ENCODE measurements around the gene ELP1.
"Not testable (repeated sequence)": the region's sequence is repeated elsewhere in the genome, so short reads cannot be mapped to it uniquely, and the experiment has no call there.

Gene ELP1

GRCh38 chr9:108851138-108851537 lies 82.8 kb downstream of the ELP1 start:
- TF ChIP-seq CTCF (IDR thresholded peaks at IDR 0.05; ENCODE audit: unreplicated experiment in 3 of 3) = no peak
- Mint-ChIP-seq H3K4me3 (no peak overlapping the region), H3K27ac (no peak overlapping the region), H3K9me3 (no peaks in the 10 kb centered on the region), H3K27me3 (ENCODE audit: low read depth) (peaks cover 4% of the 10 kb centered on the region), H3K4me1 (no peaks in the 10 kb centered on the region), H3K36me3 (ENCODE audit: low read depth) (no peaks in the 10 kb centered on the region)

- H3K36me3 Mint-ChIP-seq (ENCODE audit: low read depth) = no peaks in the 10 kb centered on the region
- H3K4me3 Mint-ChIP-seq = no peak overlapping the region
- peaks cover 6% of the 10 kb centered on the region for H3K4me1 Mint-ChIP-seq
- peaks cover 4% of the 10 kb centered on the region for H3K27me3 Mint-ChIP-seq (ENCODE audit: low read depth)
- no peak overlapping the region for H3K27ac Mint-ChIP-seq
- TF ChIP-seq CTCF (IDR thresholded peaks at IDR 0.05; ENCODE audit: unreplicated experiment in 3 of 3) = peak in 1 of 3 experiments; percentile 17
- H3K9me3 Mint-ChIP-seq = no peaks in the 10 kb centered on the region
These were observed 83.5 kb downstream of the ELP1 start for GRCh38 chr9:108850293-108850897.

GRCh38 chr9:108848296-108848695 lies 85.6 kb downstream of the ELP1 start:
- H3K27ac Mint-ChIP-seq; H3K4me3 Mint-ChIP-seq; H3K27me3 Mint-ChIP-seq (ENCODE audit: low read depth); H3K36me3 Mint-ChIP-seq (ENCODE audit: low read depth); H3K9me3 Mint-ChIP-seq: not testable (repeated sequence)
- peaks cover 19% of the 10 kb centered on the region for H3K4me1 Mint-ChIP-seq

- no peak for TF ChIP-seq CTCF (IDR thresholded peaks at IDR 0.05; ENCODE audit: unreplicated experiment in 3 of 3)
- H3K36me3 Mint-ChIP-seq (ENCODE audit: low read depth) = no peaks in the 10 kb centered on the region
- no peaks in the 10 kb centered on the region for H3K9me3 Mint-ChIP-seq
- H3K27ac Mint-ChIP-seq = no peak overlapping the region
- H3K4me1 Mint-ChIP-seq = peaks cover 22% of the 10 kb centered on the region
- H3K4me3 Mint-ChIP-seq = no peak overlapping the region
- peaks cover 4% of the 10 kb centered on the region for H3K27me3 Mint-ChIP-seq (ENCODE audit: low read depth)
These were observed 88.0 kb downstream of the ELP1 start for GRCh38 chr9:108845947-108846346.

GRCh38 chr9:108845507-108845906 lies 88.4 kb downstream of the ELP1 start:
- TF ChIP-seq CTCF (IDR thresholded peaks at IDR 0.05; ENCODE audit: unreplicated experiment in 3 of 3) = no peak

GRCh38 chr9:108844856-108845255 lies 89.1 kb downstream of the ELP1 start:
- Mint-ChIP-seq H3K27me3 (ENCODE audit: low read depth) (peaks cover 4% of the 10 kb centered on the region), H3K9me3 (no peaks in the 10 kb centered on the region), H3K36me3 (ENCODE audit: low read depth) (no peaks in the 10 kb centered on the region), H3K4me3 (no peak overlapping the region), H3K4me1 (peaks cover 22% of the 10 kb centered on the region), H3K27ac (peak overlapping the region in 1 of 3 experiments; percentile 19)
- TF ChIP-seq CTCF (IDR thresholded peaks at IDR 0.05; ENCODE audit: unreplicated experiment in 3 of 3) = no peak

More at GRCh38 chr9:108845507-108845906, 88.4 kb downstream of the ELP1 start:
- H3K9me3 Mint-ChIP-seq = no peaks in the 10 kb centered on the region
- H3K36me3 Mint-ChIP-seq (ENCODE audit: low read depth) = no peaks in the 10 kb centered on the region
- H3K4me3 Mint-ChIP-seq = no peak overlapping the region
- H3K27ac Mint-ChIP-seq = peak overlapping the region in 1 of 3 experiments; percentile 19
- H3K4me1 Mint-ChIP-seq = peaks cover 22% of the 10 kb centered on the region
- H3K27me3 Mint-ChIP-seq (ENCODE audit: low read depth) = peaks cover 4% of the 10 kb centered on the region

All from nephron (organoid).